Measurements from ENCODE around the gene PLA2G3. TPM values are rescaled to one million over a fixed set of nuclear protein-coding genes. Genes with fewer than 3 reads are reported as not detected.

The PLA2G3 gene
- total RNA-seq, 1 experiment from 2014 or later: 18.3 TPM

GRCh38 chr22:31119026-31119717, 21.1 kb downstream of the PLA2G3 start (continued):
- TF ChIP-seq, protein P1, sequence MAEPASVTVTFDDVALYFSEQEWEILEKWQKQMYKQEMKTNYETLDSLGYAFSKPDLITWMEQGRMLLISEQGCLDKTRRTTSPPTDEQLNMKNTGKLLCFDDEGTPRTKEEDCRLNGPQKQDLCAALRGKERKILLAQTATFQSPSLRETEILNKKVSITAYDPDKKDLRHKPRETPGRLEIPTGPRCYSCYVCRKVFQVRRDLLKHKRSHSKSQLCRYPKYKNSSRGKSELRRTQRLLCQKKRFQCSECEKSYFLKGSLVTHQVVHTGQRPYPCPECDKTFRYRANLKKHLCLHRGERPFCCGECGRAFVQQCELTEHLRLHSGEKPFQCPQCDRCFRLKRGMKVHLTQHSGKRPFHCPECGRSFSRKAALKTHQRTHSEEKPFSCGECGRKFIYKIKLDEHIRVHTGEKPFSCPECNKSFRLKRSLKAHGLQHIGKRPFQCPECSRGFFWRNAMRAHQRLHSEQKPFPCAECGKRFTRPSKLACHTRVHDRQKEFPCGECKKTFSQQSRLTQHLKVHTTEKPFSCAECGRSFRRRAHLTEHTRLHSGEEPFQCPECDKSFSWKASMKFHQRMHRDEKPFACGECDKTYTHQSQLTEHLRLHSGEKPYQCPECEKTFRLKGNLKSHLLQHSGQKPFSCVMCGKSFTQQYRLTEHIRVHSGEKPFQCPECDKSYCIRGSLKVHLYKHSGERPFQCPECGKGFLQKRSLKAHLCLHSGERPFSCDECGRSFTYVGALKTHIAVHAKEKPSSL (CRISPR knock-in tag; conservative IDR thresholded peaks at IDR 0.05): no peak
- no peak for TF ChIP-seq ZNF671 (CRISPR knock-in tag; IDR thresholded peaks at IDR 0.05)
- TF ChIP-seq ZNF281 (CRISPR knock-in tag; IDR thresholded peaks at IDR 0.05): no peak
- TF ChIP-seq CDX4 (CRISPR knock-in tag; IDR thresholded peaks at IDR 0.05; ENCODE audit: borderline replicate concordance): no peak

- TF ChIP-seq CDX4 (CRISPR knock-in tag; IDR thresholded peaks at IDR 0.05; ENCODE audit: borderline replicate concordance) (no peak), ETV6 (CRISPR knock-in tag; IDR thresholded peaks at IDR 0.05) (no peak), FOXJ3 (CRISPR knock-in tag; IDR thresholded peaks at IDR 0.05; ENCODE audit: borderline replicate concordance) (no peak), ZNF281 (CRISPR knock-in tag; IDR thresholded peaks at IDR 0.05) (no peak), MLX (CRISPR knock-in tag; IDR thresholded peaks at IDR 0.05) (no peak), SMAD4 (CRISPR knock-in tag; IDR thresholded peaks at IDR 0.05) (no peak), KAT7 (CRISPR knock-in tag; IDR thresholded peaks at IDR 0.05; ENCODE audit: borderline replicate concordance) (no peak), SMAD3 (CRISPR knock-in tag; IDR thresholded peaks at IDR 0.05; ENCODE audit: borderline replicate concordance) (no peak), HMGXB4 (CRISPR knock-in tag; IDR thresholded peaks at IDR 0.05) (no peak)
- TF ChIP-seq, protein P2, sequence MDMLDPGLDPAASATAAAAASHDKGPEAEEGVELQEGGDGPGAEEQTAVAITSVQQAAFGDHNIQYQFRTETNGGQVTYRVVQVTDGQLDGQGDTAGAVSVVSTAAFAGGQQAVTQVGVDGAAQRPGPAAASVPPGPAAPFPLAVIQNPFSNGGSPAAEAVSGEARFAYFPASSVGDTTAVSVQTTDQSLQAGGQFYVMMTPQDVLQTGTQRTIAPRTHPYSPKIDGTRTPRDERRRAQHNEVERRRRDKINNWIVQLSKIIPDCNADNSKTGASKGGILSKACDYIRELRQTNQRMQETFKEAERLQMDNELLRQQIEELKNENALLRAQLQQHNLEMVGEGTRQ (CRISPR knock-in tag; IDR thresholded peaks at IDR 0.05): no peak
- DNase-seq (ENCODE audit: low spot score) (no peak), ATAC-seq (no peak)
- H3K4me3 Mint-ChIP-seq: no peak overlapping the region
- ChIA-PET CTCF (interaction anchor here (0.7 to 3.0 kb wide), 4 partner anchors 11 to 33 kb away, joined by 3 to 23 read pairs (median 10); partner anchors contain the start of gene SELENOM), POLR2A (no interaction called here)
- H3K36me3 Mint-ChIP-seq: no peaks in the 10 kb centered on the region
- no peak overlapping the region for H3K27ac Mint-ChIP-seq
- H3K4me1 Mint-ChIP-seq: peaks cover 24% of the 10 kb centered on the region
- H3K27me3 Mint-ChIP-seq (ENCODE audit: low read depth): no peaks in the 10 kb centered on the region; the same call in 1 of the 2 replicates
- peaks cover under 1% of the 10 kb centered on the region for H3K9me3 Mint-ChIP-seq
These were observed 22.1 kb downstream of the PLA2G3 start for GRCh38 chr22:31118046-31118820.

Data from WTC11 (cell line).